Astrocyte (in vitro differentiated cells and primary cell): ENCODE results near the gene C2CD4A.

Experiments
- CTCF ChIP-seq: IDR thresholded peaks from 2 replicates; pipeline ENCODE4 v1.5.1; 2011; ENCODE audit warnings: low read depth, mild to moderate bottlenecking, inconsistent platforms, low read length, moderate library complexity; ENCODE audit not compliant: insufficient read depth
- EZH2 ChIP-seq: IDR thresholded peaks from 2 replicates; pipeline ENCODE4 v1.6.1; 2012; ENCODE audit warnings: mild to moderate bottlenecking, low read length, inconsistent platforms; ENCODE audit not compliant: insufficient read depth

- no peak for TF ChIP-seq CTCF
- no peak for TF ChIP-seq EZH2
Observed at GRCh38 chr15:62099094-62099601, 32.4 kb downstream of the C2CD4A start.
